KMS-11 (cell line): ENCODE data around the gene SEMA6D.

ENCODE experiments used
- H2AFZ ChIP-seq: fragments of 200-600 bp; sonication (generic); 2 replicates; pipeline ENCODE4 v1.6.1; 2016; ENCODE audit warnings: antibody characterized with exemption, mixed run types, low read depth
- H3K27ac ChIP-seq: fragments of 200-600 bp; sonication (generic); 2 replicates; pipeline ENCODE4 v1.6.1; 2016; ENCODE audit warnings: mild to moderate bottlenecking, mixed run types
- H3K27me3 ChIP-seq: fragments of 200-600 bp; sonication (generic); 2 replicates; pipeline ENCODE4 v1.6.1; 2017; ENCODE audit warnings: mild to moderate bottlenecking, low read depth, mixed run types, moderate library complexity; ENCODE audit not compliant: insufficient read depth
- H3K36me3 ChIP-seq: fragments of 200-600 bp; sonication (generic); 2 replicates; pipeline ENCODE4 v1.6.1; 2017; ENCODE audit warnings: mild to moderate bottlenecking, mixed run types; ENCODE audit not compliant: insufficient read depth
- H3K4me1 ChIP-seq: fragments of 200-600 bp; sonication (generic); 2 replicates; pipeline ENCODE4 v1.6.1; 2016; ENCODE audit warnings: mild to moderate bottlenecking, low read depth, mixed run types; ENCODE audit not compliant: poor library complexity, severe bottlenecking
- H3K4me2 ChIP-seq: fragments of 200-600 bp; sonication (generic); 2 replicates; pipeline ENCODE4 v1.7.0; 2016; ENCODE audit warnings: mild to moderate bottlenecking, mixed run types
- H3K4me3 ChIP-seq: fragments of 200-600 bp; sonication (generic); IDR thresholded peaks from 2 replicates; pipeline ENCODE4 v1.6.1; 2017; ENCODE audit warnings: low read depth, low read length, mixed read lengths; ENCODE audit not compliant: insufficient read depth
- H3K79me2 ChIP-seq: fragments of 200-600 bp; sonication (generic); 2 replicates; pipeline ENCODE4 v1.6.1; 2016; ENCODE audit warnings: low read depth, mixed run types; ENCODE audit not compliant: insufficient read depth
- H3K9ac ChIP-seq: fragments of 200-600 bp; sonication (generic); 2 replicates; pipeline ENCODE4 v1.6.1; 2016; ENCODE audit warnings: mild to moderate bottlenecking, mixed run types
- H4K20me1 ChIP-seq: fragments of 200-600 bp; sonication (generic); 2 replicates; pipeline ENCODE4 v1.6.1; 2016; ENCODE audit warnings: mild to moderate bottlenecking, mixed run types; ENCODE audit not compliant: insufficient read depth
- TF ChIP-seq, protein P1 (sequence below): fragments of 200-600 bp; sonication (generic); conservative IDR thresholded peaks from 2 replicates; pipeline ENCODE4 v1.6.1; 2017; ENCODE audit warnings: low read depth, mild to moderate bottlenecking, antibody characterized with exemption, low read length, moderate library complexity, mixed read lengths

SEMA6D gene, protein sequence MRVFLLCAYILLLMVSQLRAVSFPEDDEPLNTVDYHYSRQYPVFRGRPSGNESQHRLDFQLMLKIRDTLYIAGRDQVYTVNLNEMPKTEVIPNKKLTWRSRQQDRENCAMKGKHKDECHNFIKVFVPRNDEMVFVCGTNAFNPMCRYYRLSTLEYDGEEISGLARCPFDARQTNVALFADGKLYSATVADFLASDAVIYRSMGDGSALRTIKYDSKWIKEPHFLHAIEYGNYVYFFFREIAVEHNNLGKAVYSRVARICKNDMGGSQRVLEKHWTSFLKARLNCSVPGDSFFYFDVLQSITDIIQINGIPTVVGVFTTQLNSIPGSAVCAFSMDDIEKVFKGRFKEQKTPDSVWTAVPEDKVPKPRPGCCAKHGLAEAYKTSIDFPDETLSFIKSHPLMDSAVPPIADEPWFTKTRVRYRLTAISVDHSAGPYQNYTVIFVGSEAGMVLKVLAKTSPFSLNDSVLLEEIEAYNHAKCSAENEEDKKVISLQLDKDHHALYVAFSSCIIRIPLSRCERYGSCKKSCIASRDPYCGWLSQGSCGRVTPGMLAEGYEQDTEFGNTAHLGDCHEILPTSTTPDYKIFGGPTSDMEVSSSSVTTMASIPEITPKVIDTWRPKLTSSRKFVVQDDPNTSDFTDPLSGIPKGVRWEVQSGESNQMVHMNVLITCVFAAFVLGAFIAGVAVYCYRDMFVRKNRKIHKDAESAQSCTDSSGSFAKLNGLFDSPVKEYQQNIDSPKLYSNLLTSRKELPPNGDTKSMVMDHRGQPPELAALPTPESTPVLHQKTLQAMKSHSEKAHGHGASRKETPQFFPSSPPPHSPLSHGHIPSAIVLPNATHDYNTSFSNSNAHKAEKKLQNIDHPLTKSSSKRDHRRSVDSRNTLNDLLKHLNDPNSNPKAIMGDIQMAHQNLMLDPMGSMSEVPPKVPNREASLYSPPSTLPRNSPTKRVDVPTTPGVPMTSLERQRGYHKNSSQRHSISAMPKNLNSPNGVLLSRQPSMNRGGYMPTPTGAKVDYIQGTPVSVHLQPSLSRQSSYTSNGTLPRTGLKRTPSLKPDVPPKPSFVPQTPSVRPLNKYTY

DNA sequence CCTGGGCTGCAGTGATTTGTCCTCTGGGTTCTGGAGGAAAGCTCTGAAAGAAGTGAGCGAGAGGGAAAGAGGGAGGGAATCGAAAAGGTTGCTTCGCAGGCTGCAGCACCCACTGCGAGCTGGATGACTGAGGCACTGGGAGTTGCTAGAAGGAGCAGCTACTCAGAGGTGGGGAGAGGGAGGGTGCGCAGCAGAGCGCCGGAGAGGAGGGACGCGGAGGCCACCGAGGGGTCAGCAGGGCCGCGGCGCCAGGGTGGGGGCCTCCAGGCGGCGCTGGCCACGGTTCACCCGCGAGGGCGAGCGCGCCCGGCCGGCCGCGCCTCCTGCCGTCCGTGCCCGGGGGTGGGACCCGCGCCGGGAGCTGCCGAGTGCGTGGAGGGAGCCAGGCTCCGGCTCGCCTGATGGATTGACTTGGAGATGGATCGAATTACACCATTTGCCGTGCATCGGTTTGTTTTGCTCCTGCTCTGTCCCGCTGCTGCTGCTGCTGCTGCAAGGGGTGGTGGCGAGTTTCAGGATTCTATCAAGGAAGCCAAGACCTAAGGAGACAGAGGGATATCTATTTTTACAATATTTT is at the start of gene SEMA6D:
SEMA6D (plus strand) TSS at position 470 of the 577 bp plus-strand sequence. CDS start 42,294 bp downstream, outside the sequence.
- Histone ChIP-seq H3K9ac (no peak within 1 kb of the TSS), H3K79me2 (no peaks in the 10 kb centered on the region), H3K36me3 (no peaks in the 10 kb centered on the region), H2AFZ (peak within 1 kb of the TSS; percentile 22; the same call in 1 of the 2 replicates), H3K4me2 (no peak within 1 kb of the TSS), H3K4me3 (no peak within 1 kb of the TSS), H4K20me1 (no peaks in the 10 kb centered on the region), H3K4me1 (peaks cover 10% of the 10 kb centered on the region), H3K27ac (no peak within 1 kb of the TSS), H3K27me3 (no peaks in the 10 kb centered on the region)
- TF ChIP-seq, protein P1, sequence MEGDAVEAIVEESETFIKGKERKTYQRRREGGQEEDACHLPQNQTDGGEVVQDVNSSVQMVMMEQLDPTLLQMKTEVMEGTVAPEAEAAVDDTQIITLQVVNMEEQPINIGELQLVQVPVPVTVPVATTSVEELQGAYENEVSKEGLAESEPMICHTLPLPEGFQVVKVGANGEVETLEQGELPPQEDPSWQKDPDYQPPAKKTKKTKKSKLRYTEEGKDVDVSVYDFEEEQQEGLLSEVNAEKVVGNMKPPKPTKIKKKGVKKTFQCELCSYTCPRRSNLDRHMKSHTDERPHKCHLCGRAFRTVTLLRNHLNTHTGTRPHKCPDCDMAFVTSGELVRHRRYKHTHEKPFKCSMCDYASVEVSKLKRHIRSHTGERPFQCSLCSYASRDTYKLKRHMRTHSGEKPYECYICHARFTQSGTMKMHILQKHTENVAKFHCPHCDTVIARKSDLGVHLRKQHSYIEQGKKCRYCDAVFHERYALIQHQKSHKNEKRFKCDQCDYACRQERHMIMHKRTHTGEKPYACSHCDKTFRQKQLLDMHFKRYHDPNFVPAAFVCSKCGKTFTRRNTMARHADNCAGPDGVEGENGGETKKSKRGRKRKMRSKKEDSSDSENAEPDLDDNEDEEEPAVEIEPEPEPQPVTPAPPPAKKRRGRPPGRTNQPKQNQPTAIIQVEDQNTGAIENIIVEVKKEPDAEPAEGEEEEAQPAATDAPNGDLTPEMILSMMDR: no peak

DNA sequence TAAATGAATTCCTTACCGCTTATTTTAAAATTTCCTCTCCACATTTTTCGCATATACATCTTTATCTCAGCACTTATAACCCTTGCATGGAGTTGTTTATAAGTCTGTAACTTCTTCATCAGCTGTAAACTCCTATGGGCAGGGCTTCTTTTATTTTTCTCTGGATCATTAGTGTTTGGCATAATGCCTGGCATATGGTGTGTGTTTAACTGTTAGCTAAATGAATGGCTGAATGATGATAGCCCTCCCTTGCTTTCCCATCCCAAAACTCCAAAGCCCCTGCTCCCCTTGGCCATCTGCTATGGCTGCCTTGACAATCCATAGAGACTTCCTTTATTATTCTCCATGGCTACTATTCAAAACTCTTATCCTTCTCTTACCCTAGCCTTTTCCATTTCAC is 48.1 kb upstream of the SEMA6D start:
- H3K79me2 ChIP-seq: no peaks in the 10 kb centered on the region
- H3K36me3 ChIP-seq: no peaks in the 10 kb centered on the region
- H3K27me3 ChIP-seq: no peaks in the 10 kb centered on the region
- H3K27ac ChIP-seq: no peak overlapping the region
- H3K9ac ChIP-seq: no peak overlapping the region
- H2AFZ ChIP-seq: no peak overlapping the region
- H3K4me3 ChIP-seq: no peak overlapping the region
- no peaks in the 10 kb centered on the region for H3K4me1 ChIP-seq
- TF ChIP-seq, protein P1: no peak
- H3K4me2 ChIP-seq: no peak overlapping the region
- H4K20me1 ChIP-seq: no peaks in the 10 kb centered on the region

DNA sequence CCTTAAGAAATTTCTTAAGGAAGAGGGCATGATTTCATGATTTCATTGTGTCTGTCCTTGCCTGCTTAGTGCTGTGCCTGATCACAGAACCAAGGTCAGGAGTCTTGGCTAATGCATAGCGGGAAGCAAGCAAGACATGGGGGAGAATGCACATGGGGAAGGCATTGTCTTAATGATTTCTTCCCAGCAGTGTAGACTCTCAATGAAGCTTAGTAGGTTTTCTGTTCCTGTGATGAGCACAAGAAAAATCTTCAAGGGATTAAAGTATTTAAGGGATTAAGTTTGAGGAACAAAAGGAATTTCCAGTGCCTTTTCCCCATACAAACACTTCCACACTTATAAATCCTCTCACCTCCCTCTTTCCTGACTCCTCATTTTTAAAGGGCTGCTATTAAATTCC is 46.9 kb upstream of the SEMA6D start:
- TF ChIP-seq, protein P1: no peak
- H3K4me3 ChIP-seq: no peak overlapping the region
- no peak overlapping the region for H2AFZ ChIP-seq
- H3K79me2 ChIP-seq: no peaks in the 10 kb centered on the region
- H3K27me3 ChIP-seq: no peaks in the 10 kb centered on the region
- H3K9ac ChIP-seq: no peak overlapping the region
- H3K27ac ChIP-seq: no peak overlapping the region
- H4K20me1 ChIP-seq: no peaks in the 10 kb centered on the region
- no peaks in the 10 kb centered on the region for H3K36me3 ChIP-seq
- H3K4me2 ChIP-seq: no peak overlapping the region
- H3K4me1 ChIP-seq: no peaks in the 10 kb centered on the region

DNA sequence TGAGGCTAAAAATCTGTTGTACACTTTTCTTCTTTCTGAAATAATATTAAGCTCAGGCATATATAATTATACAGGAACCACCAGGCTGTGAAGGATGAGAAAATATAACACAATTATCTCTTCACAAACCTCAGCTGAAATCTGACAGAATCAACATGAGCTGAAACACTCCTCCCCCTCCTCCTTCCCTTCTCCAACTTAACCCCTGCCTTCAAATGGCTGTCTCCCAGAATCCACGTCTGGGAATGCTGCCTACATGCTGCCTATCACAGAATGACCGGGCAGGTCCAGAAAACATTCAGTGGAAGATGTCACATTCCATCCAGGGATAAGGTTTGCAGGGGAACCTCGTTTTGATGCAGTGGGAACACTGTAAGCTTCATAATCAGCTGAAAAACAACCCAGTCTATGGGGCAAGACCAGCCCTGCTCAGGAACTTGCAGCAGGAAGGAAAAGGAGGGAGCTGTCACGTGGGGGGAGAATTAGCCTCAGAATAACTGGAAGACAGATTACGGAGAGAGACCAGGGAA is 44.0 kb upstream of the SEMA6D start:
- Histone ChIP-seq H3K27me3 (no peaks in the 10 kb centered on the region), H3K4me2 (no peak overlapping the region), H3K36me3 (no peaks in the 10 kb centered on the region), H3K4me1 (no peaks in the 10 kb centered on the region), H3K9ac (no peak overlapping the region), H3K4me3 (no peak overlapping the region), H2AFZ (no peak overlapping the region), H3K27ac (no peak overlapping the region), H3K79me2 (no peaks in the 10 kb centered on the region), H4K20me1 (no peaks in the 10 kb centered on the region)
- TF ChIP-seq, protein P1: no peak
